AG04449 (cell line): ENCODE measurements around the gene EXOC4.

ENCODE experiments used
- CTCF ChIA-PET: fragments of 350-600 bp; formaldehyde crosslinking; extraction: SDS; loops from one replicate; lab custom pipeline; 2021; ENCODE audit warnings: antibody characterized with exemption; lab: Yijun Ruan, JAX
- POLR2A ChIA-PET: fragments of 400-600, 350-600 bp; formaldehyde crosslinking; extraction: SDS; loops from one replicate; lab custom pipeline; 2020; ENCODE audit warnings: antibody characterized with exemption, inconsistent platforms; lab: Yijun Ruan, JAX
- DNase-seq: peaks from one replicate; pipeline ENCODE4 v3.0.0-alpha.2; 2010; ENCODE audit warnings: low read depth, low spot score
- H3K4me3 ChIP-seq: 2 replicates; pipeline ENCODE4 v1.5.1; 2011; ENCODE audit warnings: low read depth, mild to moderate bottlenecking, control low read depth, low read length
- TF ChIP-seq, protein P1 (sequence below): IDR thresholded peaks from one replicate; pipeline ENCODE4 v1.5.1; 2011; ENCODE audit warnings: mild to moderate bottlenecking, moderate library complexity, low read length, control low read depth, inconsistent platforms; ENCODE audit not compliant: insufficient read depth; ENCODE audit errors: missing control alignments

EXOC4 gene

GRCh38 chr7:133718131-133718530 is 465.3 kb downstream of the EXOC4 start:
- no peak for DNase-seq
- ChIA-PET CTCF (no interaction called here), POLR2A (no interaction called here)
- TF ChIP-seq, protein P1, sequence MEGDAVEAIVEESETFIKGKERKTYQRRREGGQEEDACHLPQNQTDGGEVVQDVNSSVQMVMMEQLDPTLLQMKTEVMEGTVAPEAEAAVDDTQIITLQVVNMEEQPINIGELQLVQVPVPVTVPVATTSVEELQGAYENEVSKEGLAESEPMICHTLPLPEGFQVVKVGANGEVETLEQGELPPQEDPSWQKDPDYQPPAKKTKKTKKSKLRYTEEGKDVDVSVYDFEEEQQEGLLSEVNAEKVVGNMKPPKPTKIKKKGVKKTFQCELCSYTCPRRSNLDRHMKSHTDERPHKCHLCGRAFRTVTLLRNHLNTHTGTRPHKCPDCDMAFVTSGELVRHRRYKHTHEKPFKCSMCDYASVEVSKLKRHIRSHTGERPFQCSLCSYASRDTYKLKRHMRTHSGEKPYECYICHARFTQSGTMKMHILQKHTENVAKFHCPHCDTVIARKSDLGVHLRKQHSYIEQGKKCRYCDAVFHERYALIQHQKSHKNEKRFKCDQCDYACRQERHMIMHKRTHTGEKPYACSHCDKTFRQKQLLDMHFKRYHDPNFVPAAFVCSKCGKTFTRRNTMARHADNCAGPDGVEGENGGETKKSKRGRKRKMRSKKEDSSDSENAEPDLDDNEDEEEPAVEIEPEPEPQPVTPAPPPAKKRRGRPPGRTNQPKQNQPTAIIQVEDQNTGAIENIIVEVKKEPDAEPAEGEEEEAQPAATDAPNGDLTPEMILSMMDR = no peak
- H3K4me3 ChIP-seq = no peak overlapping the region

- no peak for DNase-seq
- CTCF ChIA-PET = no interaction called here
- TF ChIP-seq, protein P1 = no peak
Measured at GRCh38 chr7:133723044-133723443, 470.2 kb downstream of the EXOC4 start.

GRCh38 chr7:133724148-133724547 is 471.3 kb downstream of the EXOC4 start:
- no peak for DNase-seq
- no peak overlapping the region for H3K4me3 ChIP-seq
- ChIA-PET POLR2A (no interaction called here), CTCF (no interaction called here)
- TF ChIP-seq, protein P1 = no peak

More at GRCh38 chr7:133723044-133723443, 470.2 kb downstream of the EXOC4 start:
- H3K4me3 ChIP-seq = no peak overlapping the region
- POLR2A ChIA-PET = no interaction called here

GRCh38 chr7:133724694-133725093 is 471.8 kb downstream of the EXOC4 start:
- ChIA-PET CTCF (no interaction called here), POLR2A (no interaction called here)
- no peak for DNase-seq
- no peak overlapping the region for H3K4me3 ChIP-seq
- TF ChIP-seq, protein P1 = no peak

DNA sequence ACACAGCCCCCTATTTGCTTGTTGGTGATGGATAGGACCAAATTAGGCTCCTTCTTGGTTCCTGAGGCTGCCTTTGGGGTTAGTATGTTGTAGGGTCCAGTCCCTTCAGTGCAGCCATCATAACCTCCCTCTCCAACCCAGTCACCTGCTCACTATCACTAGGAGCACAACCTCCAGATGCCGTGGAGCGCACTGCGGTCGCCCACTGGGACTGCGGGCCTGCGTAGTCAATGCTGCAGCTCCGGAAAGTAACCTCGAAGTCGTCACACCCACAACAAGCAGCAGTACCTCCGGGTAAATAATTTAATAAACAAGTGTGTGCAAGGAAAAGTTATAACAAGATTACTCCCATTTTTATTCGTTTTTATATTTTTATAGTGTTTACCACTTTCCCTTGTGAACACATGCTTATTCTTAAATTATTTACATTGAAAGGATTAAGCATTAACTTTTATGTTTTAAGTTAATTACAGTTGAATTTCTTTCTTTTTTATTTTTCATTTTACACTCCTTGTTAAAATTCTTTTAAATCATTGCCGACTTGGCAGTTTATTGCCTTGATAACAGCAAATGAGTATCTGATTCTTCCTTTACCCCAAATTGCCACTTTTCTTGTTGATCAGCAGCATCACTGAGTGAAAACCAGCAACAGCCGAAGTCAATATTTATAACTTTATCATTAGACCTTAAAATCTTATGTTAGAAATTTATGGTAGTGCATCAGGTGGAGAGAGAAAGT is 474.8 kb downstream of the EXOC4 start:
- no peak for DNase-seq
- ChIA-PET CTCF (interaction anchor here (0.8 to 1.1 kb wide), 3 partner anchors 11 to 290 kb away, joined by 3 to 4 read pairs (median 3); no protein-coding TSS in a partner anchor), POLR2A (no interaction called here)
- H3K4me3 ChIP-seq = no peak overlapping the region
- TF ChIP-seq, protein P1 = no peak

DNA sequence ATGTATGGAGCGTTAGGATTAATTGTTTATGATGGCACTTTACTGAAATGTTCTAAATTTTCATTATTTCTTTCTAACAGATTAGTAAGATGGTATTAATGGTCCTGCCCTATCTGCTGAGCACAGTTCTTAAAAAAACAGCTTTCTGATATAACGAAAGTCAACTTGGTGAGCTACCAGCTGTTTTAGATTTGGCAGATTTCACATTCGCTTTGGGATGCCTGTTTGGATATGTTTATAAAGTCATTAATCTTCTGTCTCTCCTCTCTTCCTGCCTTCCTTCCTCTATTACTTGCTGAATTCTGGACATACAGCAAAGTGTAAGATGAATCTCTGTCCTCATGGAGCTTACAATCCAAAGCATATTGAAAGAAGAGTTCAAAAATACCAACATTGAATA is 477.5 kb downstream of the EXOC4 start:
- POLR2A ChIA-PET = no interaction called here
- TF ChIP-seq, protein P1 = no peak
- DNase-seq = no peak
- CTCF ChIA-PET = no interaction called here
- no peak overlapping the region for H3K4me3 ChIP-seq
